ENCODE results near the gene BMPR1A. TPM values are rescaled to one million over a fixed set of nuclear protein-coding genes. Genes with fewer than 3 reads are reported as not detected.

The BMPR1A gene
- total and polyA plus RNA-seq, 2 of the 13 experiments (the other 11 are each of a cell fraction or from before 2014, with no cell fraction given): 17.8 to 44.2 TPM

GRCh38 chr10:86862786-86863483, 106.5 kb downstream of the BMPR1A start (continued):
- TF ChIP-seq, protein P1, sequence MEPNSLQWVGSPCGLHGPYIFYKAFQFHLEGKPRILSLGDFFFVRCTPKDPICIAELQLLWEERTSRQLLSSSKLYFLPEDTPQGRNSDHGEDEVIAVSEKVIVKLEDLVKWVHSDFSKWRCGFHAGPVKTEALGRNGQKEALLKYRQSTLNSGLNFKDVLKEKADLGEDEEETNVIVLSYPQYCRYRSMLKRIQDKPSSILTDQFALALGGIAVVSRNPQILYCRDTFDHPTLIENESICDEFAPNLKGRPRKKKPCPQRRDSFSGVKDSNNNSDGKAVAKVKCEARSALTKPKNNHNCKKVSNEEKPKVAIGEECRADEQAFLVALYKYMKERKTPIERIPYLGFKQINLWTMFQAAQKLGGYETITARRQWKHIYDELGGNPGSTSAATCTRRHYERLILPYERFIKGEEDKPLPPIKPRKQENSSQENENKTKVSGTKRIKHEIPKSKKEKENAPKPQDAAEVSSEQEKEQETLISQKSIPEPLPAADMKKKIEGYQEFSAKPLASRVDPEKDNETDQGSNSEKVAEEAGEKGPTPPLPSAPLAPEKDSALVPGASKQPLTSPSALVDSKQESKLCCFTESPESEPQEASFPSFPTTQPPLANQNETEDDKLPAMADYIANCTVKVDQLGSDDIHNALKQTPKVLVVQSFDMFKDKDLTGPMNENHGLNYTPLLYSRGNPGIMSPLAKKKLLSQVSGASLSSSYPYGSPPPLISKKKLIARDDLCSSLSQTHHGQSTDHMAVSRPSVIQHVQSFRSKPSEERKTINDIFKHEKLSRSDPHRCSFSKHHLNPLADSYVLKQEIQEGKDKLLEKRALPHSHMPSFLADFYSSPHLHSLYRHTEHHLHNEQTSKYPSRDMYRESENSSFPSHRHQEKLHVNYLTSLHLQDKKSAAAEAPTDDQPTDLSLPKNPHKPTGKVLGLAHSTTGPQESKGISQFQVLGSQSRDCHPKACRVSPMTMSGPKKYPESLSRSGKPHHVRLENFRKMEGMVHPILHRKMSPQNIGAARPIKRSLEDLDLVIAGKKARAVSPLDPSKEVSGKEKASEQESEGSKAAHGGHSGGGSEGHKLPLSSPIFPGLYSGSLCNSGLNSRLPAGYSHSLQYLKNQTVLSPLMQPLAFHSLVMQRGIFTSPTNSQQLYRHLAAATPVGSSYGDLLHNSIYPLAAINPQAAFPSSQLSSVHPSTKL (CRISPR knock-in tag; IDR thresholded peaks at IDR 0.05): peak; percentile 85
- TF ChIP-seq ATRX (CRISPR knock-in tag; IDR thresholded peaks at IDR 0.05; ENCODE audit: borderline replicate concordance) (no peak), ZSCAN20 (CRISPR knock-in tag; IDR thresholded peaks at IDR 0.05; ENCODE audit: borderline replicate concordance) (no peak), THAP11 (CRISPR knock-in tag; IDR thresholded peaks at IDR 0.05) (peak; percentile 14; the same call in 1 of the 2 replicates), ZNF543 (CRISPR knock-in tag; IDR thresholded peaks at IDR 0.05) (no peak), AKNA (CRISPR knock-in tag; IDR thresholded peaks at IDR 0.05; ENCODE audit: borderline replicate concordance) (no peak), ZNF644 (CRISPR knock-in tag; IDR thresholded peaks at IDR 0.05; ENCODE audit: low read depth) (no peak), DMTF1 (CRISPR knock-in tag; IDR thresholded peaks at IDR 0.05) (no peak), FOXP1 (IDR thresholded peaks at IDR 0.05) (no peak), FOXP1 (CRISPR knock-in tag; IDR thresholded peaks at IDR 0.05) (peak; percentile 52; the same call in 1 of the 2 replicates), ZBED4 (CRISPR knock-in tag; IDR thresholded peaks at IDR 0.05; ENCODE audit: borderline replicate concordance) (no peak), KLF12 (CRISPR knock-in tag; IDR thresholded peaks at IDR 0.05; ENCODE audit: borderline replicate concordance) (no peak), TBL1XR1 (IDR thresholded peaks at IDR 0.05; ENCODE audit: borderline replicate concordance, low read length, partially characterized antibody) (no peak), RBFOX2 (IDR thresholded peaks at IDR 0.05; ENCODE audit: low read depth, low read length) (no peak), ZNF3 (CRISPR knock-in tag; IDR thresholded peaks at IDR 0.05) (no peak)

Measured in HepG2 (cell line).